Urinary bladder (tissue), 4 donors: ENCODE data around the gene TSPAN12. TPM values are rescaled to one million over a fixed set of nuclear protein-coding genes. Genes with fewer than 3 reads are reported as not detected.

Source experiments
- DNase-seq: peaks from one replicate; pipeline ENCODE4 v3.0.0-alpha.2; 2015; ENCODE audit errors: extremely low spot score
- H3K27ac ChIP-seq: one replicate; pipeline ENCODE4 v1.5.1; 2013; ENCODE audit warnings: low read depth, mild to moderate bottlenecking, moderate library complexity
- H3K36me3 ChIP-seq: one replicate; pipeline ENCODE4 v1.6.1; 2013; ENCODE audit warnings: mild to moderate bottlenecking, moderate library complexity; ENCODE audit not compliant: insufficient read depth
- H3K4me1 ChIP-seq: one replicate; pipeline ENCODE4 v1.6.1; 2013; ENCODE audit warnings: mild to moderate bottlenecking, moderate library complexity; ENCODE audit not compliant: insufficient read depth
- H3K4me3 ChIP-seq: one replicate; pipeline ENCODE4 v1.5.1; 2013; ENCODE audit warnings: low read depth, low read length
- WGBS: extraction: QIAGEN DNeasy Blood & Tissue Kit; methylation state at CpG from one replicate; pipeline ENCODE4 v1.1.7; 2013; 5-methylcytosine and 5-hydroxymethylcytosine counted together
- polyA plus RNA-seq: library from polyadenylated mRNA; stranded (reverse); fragments of 200-250 nt; gene quantifications from one replicate; pipeline ENCODE4 v1.2.3, GENCODE V29; 2013
- total RNA-seq: library from RNA; depleted of rRNA; stranded (reverse); fragments of >200 nt; gene quantifications from one replicate; pipeline ENCODE4 v1.2.3, GENCODE V29; 2014
- donor health status: healthy with polysubstance abuse.
- donor health status: healthy.

The TSPAN12 gene
- total and polyA plus RNA-seq, 2 donors = 13.8 to 29.4 TPM

DNA sequence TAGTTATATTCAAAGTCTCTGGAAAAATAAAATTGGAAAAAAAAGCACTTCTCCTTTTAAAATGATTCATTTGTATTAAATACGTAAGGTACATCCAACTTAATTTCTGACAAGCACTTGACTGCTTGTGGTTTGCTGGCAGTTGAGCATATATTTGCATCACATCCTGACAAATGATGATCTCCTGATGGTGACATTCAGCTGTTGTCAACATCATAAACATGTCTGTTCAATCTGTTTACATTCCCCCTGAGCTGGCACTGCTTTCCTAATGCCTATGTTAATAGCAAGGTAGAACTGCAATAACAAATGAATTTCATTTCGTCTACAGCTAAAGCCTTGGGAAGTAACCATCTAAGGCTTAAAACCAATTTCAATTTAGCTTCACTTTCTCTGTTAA, 24.4 kb downstream of the TSPAN12 start:
- Histone ChIP-seq H3K36me3 (peaks cover 2% of the 10 kb centered on the region), H3K4me3 (no peak overlapping the region), H3K4me1 (no peaks in the 10 kb centered on the region), H3K27ac (no peak overlapping the region)
- WGBS = 70% methylated on average over 2 of the region's 2 CpGs
- DNase-seq = no peak

DNA sequence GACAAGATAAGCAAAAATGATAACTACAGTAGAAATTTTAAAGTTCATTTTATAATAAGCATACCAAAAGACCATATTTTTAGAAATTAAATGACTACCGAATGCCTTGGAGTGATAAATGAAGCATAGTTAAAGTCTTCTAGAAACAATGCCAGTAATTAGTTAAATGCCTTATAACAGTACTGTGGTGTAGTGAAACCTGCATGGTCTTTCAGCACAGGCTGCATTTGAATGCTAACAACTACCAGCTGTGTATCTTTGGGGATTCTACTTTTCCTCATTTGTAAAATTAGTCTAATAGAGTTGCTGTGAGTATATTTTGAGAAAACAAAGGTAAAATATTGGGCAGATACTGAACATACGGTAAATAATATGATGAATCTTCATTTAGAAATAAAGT, 25.1 kb downstream of the TSPAN12 start:
- 89% methylated on average over 2 of the region's 2 CpGs for WGBS
- Histone ChIP-seq H3K27ac (no peak overlapping the region), H3K4me1 (no peaks in the 10 kb centered on the region), H3K36me3 (peaks cover 2% of the 10 kb centered on the region), H3K4me3 (no peak overlapping the region)
- no peak for DNase-seq

DNA sequence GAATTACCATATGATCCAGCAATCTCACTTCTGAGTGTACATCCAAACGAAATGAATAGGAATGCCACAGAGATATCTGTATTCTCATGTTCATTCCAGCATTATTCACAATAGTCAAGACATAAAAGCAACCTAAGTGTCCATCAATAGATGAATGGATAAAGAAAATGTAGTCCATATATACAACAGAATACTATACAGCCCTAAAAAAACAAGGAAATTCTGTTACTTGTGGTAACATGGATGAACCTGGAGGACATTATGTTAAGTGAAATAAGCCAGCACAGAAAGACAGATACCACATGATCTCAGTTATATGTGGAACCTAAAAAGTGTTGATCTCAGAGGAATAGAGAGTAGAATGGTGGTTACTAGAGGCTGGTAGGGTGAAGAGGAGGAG, 26.7 kb downstream of the TSPAN12 start:
- H3K4me3 ChIP-seq = no peak overlapping the region
- H3K4me1 ChIP-seq = no peaks in the 10 kb centered on the region
- peaks cover 2% of the 10 kb centered on the region for H3K36me3 ChIP-seq
- no peak overlapping the region for H3K27ac ChIP-seq
- 86% methylated on average over 1 of the region's 1 CpG for WGBS
- DNase-seq = no peak

DNA sequence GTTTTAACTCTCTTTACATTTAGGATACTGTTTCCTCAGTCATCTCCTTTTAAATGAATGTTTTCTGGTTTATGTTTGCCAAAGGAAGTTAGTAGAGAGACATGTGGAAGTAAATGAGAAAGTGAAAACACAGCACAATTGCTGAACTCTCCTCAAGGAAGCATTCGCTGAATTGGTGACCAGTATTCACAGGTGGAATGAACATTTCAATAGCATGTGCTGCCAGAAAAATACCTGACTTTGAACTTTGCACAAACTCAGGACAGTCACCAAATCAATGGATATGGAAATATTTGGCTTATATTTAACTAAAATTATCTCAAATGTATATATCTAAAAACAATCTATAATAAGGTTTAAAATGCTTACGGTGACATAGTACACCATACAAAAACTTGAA, 28.5 kb downstream of the TSPAN12 start:
- 91% methylated on average over 2 of the region's 2 CpGs for WGBS
- H3K27ac ChIP-seq = no peak overlapping the region
- peaks cover 2% of the 10 kb centered on the region for H3K36me3 ChIP-seq
- H3K4me1 ChIP-seq = no peaks in the 10 kb centered on the region
- no peak for DNase-seq
- no peak overlapping the region for H3K4me3 ChIP-seq

DNA sequence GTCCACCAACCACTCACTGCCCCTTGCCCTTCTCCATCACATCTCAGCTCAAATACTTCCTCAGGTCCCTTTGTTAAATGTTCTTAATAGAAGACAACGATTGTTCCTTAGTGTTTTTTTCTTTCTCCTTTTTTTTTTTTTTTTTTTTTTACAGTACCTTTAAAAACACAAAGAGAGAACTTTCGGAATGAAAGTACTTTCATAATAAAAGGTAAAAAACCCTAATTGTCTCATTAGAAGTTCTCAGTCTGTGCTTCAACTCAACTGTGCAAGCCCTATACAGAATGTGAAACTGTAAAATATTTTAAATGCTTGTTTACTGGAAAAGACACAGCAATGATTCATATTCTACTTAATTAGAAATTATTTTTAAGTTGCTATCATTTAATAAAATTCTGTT, 29.4 kb downstream of the TSPAN12 start:
- no peak for DNase-seq
- Histone ChIP-seq H3K4me3 (no peak overlapping the region), H3K36me3 (peaks cover under 1% of the 10 kb centered on the region), H3K4me1 (no peaks in the 10 kb centered on the region), H3K27ac (no peak overlapping the region)
- 84% methylated on average over 2 of the region's 2 CpGs for WGBS

DNA sequence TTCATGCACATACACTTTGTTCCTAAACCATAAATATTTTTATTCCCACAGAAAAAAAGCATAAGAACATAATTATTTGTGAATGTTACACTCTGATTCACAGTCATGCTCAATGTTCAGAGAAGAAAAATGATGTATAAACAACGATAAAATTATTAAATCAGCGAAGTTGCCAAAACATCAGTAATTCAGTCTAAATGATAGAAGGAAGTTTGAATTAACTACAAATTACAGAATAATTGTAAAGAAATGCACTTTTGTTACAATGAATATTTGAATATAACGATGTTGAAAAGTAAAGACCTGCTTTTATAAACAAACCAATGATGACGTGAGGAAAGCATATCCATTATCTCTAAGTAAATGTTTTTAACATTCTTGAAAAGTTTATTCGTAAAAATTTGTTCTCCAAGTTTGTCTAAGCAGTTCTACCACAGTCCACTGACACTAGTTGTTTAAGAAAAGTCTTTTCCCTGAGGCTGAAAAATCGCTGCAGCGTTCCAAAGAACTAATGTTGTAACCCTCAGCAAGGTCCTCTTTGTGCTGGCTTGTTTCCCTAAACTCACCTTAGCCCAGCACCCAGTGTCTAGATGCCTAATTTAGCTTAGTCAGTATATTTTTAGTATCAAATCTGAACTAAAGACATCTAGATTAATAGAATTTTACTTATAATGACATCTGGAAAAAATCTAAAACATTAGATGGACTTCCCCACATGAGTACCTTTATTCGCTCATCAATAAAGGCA, 30.4 kb downstream of the TSPAN12 start:
- Histone ChIP-seq H3K36me3 (no peaks in the 10 kb centered on the region), H3K4me1 (no peaks in the 10 kb centered on the region), H3K27ac (no peak overlapping the region), H3K4me3 (no peak overlapping the region)
- DNase-seq = no peak
- 51% methylated on average over 8 of the region's 8 CpGs for WGBS

DNA sequence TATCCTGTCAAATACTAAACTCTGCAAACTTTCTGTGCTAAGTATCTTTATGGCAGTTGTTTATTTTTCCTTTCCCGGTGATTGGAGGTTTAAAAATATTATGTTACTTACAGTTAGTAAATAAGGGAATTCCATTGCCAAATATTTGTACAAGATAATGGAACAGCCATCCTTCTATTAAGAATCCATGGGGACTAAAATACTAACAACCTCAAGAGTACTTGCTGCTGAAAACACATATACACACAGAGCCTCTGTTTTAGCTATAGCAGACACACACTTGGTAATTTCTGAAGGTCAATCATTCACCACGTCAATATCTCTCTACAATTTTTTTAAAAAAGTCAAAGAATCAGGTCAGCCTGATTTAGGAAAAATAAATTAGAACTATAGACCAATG, 32.4 kb downstream of the TSPAN12 start:
- no peak for DNase-seq
- no peaks in the 10 kb centered on the region for H3K4me1 ChIP-seq
- H3K36me3 ChIP-seq = no peaks in the 10 kb centered on the region
- H3K27ac ChIP-seq = no peak overlapping the region
- 33% methylated on average over 2 of the region's 2 CpGs for WGBS
- H3K4me3 ChIP-seq = no peak overlapping the region

DNA sequence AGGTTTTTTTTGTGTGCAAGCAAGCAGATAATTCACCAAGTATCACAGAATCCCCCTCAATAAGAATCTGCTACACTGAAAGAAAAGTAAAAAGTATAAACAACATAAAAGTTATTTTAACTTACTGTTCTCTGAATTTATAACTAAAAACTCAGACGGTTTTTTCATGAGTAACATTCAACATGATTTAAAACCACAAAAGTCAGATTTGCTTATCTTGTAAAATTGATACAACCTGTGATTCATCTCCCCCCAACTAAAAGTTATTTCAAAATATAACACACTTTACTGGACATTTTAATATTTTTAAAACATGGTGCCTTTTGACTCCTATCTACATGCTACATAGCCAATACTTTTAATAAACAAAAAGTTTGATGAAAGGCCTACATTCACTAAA, 32.8 kb downstream of the TSPAN12 start:
- Histone ChIP-seq H3K4me1 (no peaks in the 10 kb centered on the region), H3K27ac (no peak overlapping the region), H3K36me3 (no peaks in the 10 kb centered on the region), H3K4me3 (no peak overlapping the region)
- WGBS = 29% methylated on average over 1 of the region's 1 CpG
- no peak for DNase-seq

DNA sequence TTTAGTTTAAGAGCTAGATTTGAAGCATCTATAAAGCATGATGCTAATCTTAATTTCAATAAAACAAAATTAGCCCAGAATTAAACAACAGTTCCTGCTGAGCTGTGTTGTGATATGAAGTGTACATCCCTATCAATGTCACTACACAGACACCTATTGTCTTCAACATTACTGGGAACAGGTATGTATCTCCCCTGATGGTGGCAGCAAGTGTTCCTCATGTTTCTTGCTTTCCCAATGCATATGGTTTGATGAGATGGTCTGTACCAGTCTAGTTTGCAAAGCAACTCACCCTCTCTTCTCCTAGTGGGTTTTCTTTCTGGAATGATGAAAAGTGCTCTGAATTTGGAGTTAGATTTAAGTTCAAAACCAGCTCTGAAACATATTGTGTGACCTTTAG, 38.1 kb downstream of the TSPAN12 start:
- Histone ChIP-seq H3K4me1 (no peaks in the 10 kb centered on the region), H3K4me3 (no peak overlapping the region), H3K27ac (no peak overlapping the region), H3K36me3 (no peaks in the 10 kb centered on the region)
- no peak for DNase-seq

DNA sequence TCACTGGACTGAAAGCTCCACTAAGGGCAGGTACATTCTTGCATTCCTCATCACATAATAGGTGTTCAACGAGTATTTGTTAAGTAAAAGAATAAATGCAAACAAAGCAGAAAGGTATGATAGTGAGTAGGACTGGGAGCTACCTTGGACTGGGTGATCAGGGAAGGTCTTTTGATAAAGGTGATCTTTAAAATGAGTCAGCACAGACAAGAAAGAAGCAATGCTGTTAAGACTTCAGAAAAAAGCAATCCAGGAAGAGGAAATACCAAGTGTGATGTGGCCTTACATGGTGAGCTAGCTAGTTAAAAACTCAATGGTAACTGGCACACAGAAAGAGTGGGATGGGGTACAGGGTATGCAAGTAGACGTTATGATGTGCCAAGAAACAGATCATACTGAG, 40.1 kb downstream of the TSPAN12 start:
- DNase-seq = no peak
- no peaks in the 10 kb centered on the region for H3K4me1 ChIP-seq
- H3K36me3 ChIP-seq = no peaks in the 10 kb centered on the region
- H3K27ac ChIP-seq = no peak overlapping the region
- H3K4me3 ChIP-seq = no peak overlapping the region
- 84% methylated on average over 2 of the region's 2 CpGs for WGBS

DNA sequence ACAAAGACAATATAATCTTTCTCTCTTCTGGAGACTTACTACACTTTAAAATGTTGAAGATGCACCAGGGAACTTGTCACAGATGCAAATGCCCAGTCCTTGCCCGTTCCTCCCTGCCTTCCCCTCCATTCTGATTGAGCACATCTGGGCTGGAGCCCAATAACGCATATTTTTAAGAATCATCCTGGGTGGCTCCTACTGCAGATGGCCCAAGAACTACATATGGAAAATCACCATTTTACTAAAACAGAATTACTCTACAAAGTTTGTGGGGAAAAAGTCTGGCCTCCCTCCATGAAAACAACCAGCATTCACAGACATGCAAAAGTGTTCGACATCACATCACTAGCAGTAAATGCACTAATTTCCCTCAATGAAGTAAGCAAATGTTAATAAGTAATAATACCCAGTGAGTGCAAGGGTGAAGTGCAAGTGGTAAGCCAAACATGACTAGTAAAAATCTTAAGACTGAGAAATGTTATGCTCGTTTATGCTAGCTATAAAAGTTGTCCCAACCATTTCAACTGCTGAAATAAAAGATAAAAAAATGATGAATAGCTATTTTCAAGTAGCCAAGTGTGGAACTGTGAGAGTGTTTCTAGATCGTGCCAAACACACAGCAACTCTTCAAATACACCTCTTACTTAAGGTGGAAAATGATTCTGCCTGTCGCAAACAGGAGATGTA, 43.5 kb downstream of the TSPAN12 start:
- Histone ChIP-seq H3K27ac (no peak overlapping the region), H3K36me3 (no peaks in the 10 kb centered on the region), H3K4me3 (no peak overlapping the region), H3K4me1 (peaks cover 1% of the 10 kb centered on the region)
- DNase-seq = no peak
- 61% methylated on average over 6 of the region's 6 CpGs for WGBS

DNA sequence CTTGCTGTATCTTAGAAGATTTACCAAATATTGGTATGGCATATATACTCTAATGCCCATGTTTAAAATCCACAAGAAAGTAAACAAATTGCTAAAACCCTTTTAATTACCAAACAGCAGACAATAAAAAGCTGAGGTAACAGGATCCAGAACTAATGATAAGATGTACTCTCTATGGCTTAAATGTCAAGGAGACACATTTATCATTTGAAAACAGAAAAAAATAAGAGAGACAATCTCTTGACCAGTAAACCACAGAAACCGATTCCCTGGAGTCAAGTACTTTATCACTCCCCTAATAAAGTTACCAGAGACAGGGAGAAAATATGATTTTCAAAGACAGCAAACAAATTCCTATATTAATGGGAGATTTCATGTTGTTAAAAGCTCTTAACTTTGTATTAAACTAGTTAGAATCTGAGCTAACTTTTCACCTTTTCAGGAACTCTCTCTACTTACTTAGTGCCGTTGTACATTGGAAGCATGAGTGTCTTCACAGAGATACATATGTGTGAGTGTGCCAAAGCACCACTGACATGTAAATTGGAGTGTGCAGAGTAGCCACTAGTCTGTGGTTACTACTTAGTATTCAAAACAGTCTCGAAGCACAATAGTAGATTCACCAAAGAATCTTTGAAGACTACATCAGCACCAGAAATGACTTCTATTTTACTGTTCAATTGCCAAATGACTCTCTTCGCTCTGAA, 44.2 kb downstream of the TSPAN12 start:
- no peaks in the 10 kb centered on the region for H3K36me3 ChIP-seq
- no peak overlapping the region for H3K4me3 ChIP-seq
- WGBS = 86% methylated on average over 4 of the region's 4 CpGs
- H3K27ac ChIP-seq = no peak overlapping the region
- no peak for DNase-seq
- H3K4me1 ChIP-seq = peaks cover 1% of the 10 kb centered on the region

DNA sequence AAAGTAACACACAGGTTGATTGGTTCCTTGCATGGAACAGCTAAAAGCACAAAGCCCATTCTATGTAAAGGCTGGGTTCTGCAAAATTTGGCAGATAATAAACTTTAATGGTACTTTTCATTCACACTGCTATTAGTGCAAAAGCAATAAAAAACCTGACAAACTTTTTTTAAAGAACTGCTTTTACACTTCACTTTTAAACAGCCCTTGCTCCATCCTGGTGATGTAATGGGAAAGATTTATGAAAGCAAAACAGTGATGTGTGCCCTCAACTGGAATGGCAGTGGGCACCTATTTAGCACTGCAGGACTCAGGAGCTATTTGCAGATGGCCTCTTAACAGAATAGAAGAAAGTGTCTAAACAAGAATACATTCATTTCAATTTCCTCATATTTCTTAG, 44.9 kb downstream of the TSPAN12 start:
- Histone ChIP-seq H3K36me3 (no peaks in the 10 kb centered on the region), H3K27ac (no peak overlapping the region), H3K4me1 (peaks cover 1% of the 10 kb centered on the region), H3K4me3 (no peak overlapping the region)
- DNase-seq = no peak

DNA sequence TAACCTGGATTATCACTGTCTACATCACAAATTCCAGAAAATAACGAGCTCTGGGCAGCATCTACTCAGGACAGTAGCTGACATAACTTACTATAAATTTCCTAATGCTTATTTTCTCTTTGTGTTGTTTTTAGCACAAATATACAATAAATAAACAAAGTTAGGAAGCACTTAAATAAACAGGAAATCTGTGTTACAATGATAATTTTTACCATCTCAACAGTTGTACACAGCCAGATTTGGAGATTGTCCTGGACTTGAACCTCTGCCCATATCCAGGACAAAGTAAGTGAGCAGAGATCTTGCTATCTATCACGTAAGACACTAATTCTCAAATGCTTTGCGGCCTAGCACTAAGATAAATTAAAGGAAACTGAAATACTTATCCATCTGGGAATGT, 48.7 kb downstream of the TSPAN12 start:
- WGBS = 78% methylated on average over 3 of the region's 3 CpGs
- H3K27ac ChIP-seq = no peak overlapping the region
- H3K4me3 ChIP-seq = no peak overlapping the region
- no peak for DNase-seq
- peaks cover 1% of the 10 kb centered on the region for H3K4me1 ChIP-seq
- H3K36me3 ChIP-seq = no peaks in the 10 kb centered on the region
